ENCODE data around the gene TOMM7. TPM values are rescaled to one million over a fixed set of nuclear protein-coding genes. Genes with fewer than 3 reads are reported as not detected.

The TOMM7 gene
- total RNA-seq, 1 experiment from 2014 or later: 588 TPM

DNA sequence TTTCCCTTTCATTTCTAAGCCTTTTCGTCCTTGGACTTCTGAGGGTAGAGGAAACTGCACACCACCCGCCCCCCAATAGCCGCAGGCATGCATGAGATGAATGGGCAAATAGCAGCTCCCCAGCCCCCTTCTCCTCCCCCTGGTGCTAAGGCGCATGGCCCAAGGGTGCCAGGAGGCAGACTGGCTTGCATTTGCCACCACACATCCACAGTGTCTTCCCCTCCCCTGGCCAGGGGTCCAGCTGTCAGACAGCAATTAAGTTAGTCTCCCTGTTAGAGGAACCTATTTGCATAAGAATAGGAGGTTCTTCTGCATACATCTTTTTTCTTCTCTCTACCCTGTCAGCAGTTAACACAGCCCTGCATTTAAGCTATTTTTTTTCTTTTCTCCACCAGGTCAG, 20.2 kb downstream of the TOMM7 start:
- ChIA-PET CTCF (interaction anchor here (0.6 kb wide), 1 partner anchor 14 kb away, joined by 3 read pairs; no protein-coding TSS in a partner anchor), POLR2A (ENCODE audit: unreplicated experiment) (no interaction called here)

DNA sequence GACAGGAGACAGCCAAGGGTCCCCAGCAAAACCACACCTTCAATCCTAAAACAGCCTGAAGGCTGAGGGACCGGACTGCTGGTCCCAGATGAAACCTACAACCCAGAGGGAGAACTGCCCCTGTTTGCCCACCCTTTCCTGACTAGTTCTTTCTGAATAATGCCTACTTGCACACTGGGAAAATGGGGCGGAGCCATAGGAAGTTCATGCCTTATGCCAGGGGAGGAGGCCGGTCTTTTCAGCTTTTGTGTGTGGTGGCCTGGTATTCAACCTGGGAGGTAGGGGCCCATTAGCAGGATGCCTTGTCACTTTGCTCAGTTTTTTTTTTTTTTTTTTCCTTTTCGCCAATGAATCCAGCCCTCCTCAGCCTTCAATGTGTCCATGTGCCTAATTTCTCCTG, 20.7 kb downstream of the TOMM7 start:
- intact Hi-C loops (cut with micrococcal nuclease; ENCODE audit: unreplicated experiment): no loop called here
- no peaks in the 10 kb centered on the region for H3K27me3 ChIP-seq (ENCODE audit: insufficient read depth, low read depth)
- H3K4me2 ChIP-seq: no peak overlapping the region
- H3K4me1 ChIP-seq (replicated peaks; ENCODE audit: insufficient read depth): no peaks in the 10 kb centered on the region; the same call in 1 of the 2 replicates
- H3K9me3 ChIP-seq (ENCODE audit: insufficient read depth, low read depth): no peaks in the 10 kb centered on the region
- no peak overlapping the region for H3K27ac ChIP-seq
- BruUV-seq (replicated peaks): no TSS peak
- DNase-seq: no peak
- CTCF ChIA-PET: interaction anchor here (0.6 kb wide), 1 partner anchor 14 kb away, joined by 3 read pairs; no protein-coding TSS in a partner anchor
- H3K36me3 ChIP-seq (ENCODE audit: low read depth): no peaks in the 10 kb centered on the region
- no peak overlapping the region for H3K4me3 ChIP-seq
- POLR2A ChIA-PET (ENCODE audit: unreplicated experiment): no interaction called here
- no peaks in the 10 kb centered on the region for H3K9me2 ChIP-seq (ENCODE audit: insufficient read depth)
- no peaks in the 10 kb centered on the region for H3K79me2 ChIP-seq (ENCODE audit: low read depth)
- no peak overlapping the region for H2AFZ ChIP-seq
- H4K20me1 ChIP-seq (ENCODE audit: insufficient read depth): no peaks in the 10 kb centered on the region
- TF ChIP-seq, protein P1, sequence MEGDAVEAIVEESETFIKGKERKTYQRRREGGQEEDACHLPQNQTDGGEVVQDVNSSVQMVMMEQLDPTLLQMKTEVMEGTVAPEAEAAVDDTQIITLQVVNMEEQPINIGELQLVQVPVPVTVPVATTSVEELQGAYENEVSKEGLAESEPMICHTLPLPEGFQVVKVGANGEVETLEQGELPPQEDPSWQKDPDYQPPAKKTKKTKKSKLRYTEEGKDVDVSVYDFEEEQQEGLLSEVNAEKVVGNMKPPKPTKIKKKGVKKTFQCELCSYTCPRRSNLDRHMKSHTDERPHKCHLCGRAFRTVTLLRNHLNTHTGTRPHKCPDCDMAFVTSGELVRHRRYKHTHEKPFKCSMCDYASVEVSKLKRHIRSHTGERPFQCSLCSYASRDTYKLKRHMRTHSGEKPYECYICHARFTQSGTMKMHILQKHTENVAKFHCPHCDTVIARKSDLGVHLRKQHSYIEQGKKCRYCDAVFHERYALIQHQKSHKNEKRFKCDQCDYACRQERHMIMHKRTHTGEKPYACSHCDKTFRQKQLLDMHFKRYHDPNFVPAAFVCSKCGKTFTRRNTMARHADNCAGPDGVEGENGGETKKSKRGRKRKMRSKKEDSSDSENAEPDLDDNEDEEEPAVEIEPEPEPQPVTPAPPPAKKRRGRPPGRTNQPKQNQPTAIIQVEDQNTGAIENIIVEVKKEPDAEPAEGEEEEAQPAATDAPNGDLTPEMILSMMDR (conservative IDR thresholded peaks at IDR 0.05): no peak
- no peak for TF ChIP-seq EZH2 (IDR thresholded peaks at IDR 0.05; ENCODE audit: low read depth)
- H3F3A ChIP-seq (ENCODE audit: insufficient read depth, low read depth): no peaks in the 10 kb centered on the region

More for the DNA sequence above, 20.2 kb downstream of the TOMM7 start:
- no peaks in the 10 kb centered on the region for H3K79me2 ChIP-seq (ENCODE audit: low read depth)
- intact Hi-C loops (cut with micrococcal nuclease; ENCODE audit: unreplicated experiment): no loop called here
- no peaks in the 10 kb centered on the region for H3K9me3 ChIP-seq (ENCODE audit: insufficient read depth, low read depth)
- no peaks in the 10 kb centered on the region for H3K9me2 ChIP-seq (ENCODE audit: insufficient read depth)
- no peaks in the 10 kb centered on the region for H3K27me3 ChIP-seq (ENCODE audit: insufficient read depth, low read depth)
- H3K4me2 ChIP-seq: no peak overlapping the region
- H3K4me1 ChIP-seq (replicated peaks; ENCODE audit: insufficient read depth): no peaks in the 10 kb centered on the region; the same call in 1 of the 2 replicates
- H3K36me3 ChIP-seq (ENCODE audit: low read depth): no peaks in the 10 kb centered on the region
- H3F3A ChIP-seq (ENCODE audit: insufficient read depth, low read depth): no peaks in the 10 kb centered on the region
- no peak overlapping the region for H3K27ac ChIP-seq
- no peaks in the 10 kb centered on the region for H4K20me1 ChIP-seq (ENCODE audit: insufficient read depth)
- no peak for DNase-seq
- no peak overlapping the region for H3K4me3 ChIP-seq
- H2AFZ ChIP-seq: no peak overlapping the region
- BruUV-seq (replicated peaks): no TSS peak
- TF ChIP-seq, protein P1 (conservative IDR thresholded peaks at IDR 0.05): no peak
- no peak for TF ChIP-seq EZH2 (IDR thresholded peaks at IDR 0.05; ENCODE audit: low read depth)

DNA sequence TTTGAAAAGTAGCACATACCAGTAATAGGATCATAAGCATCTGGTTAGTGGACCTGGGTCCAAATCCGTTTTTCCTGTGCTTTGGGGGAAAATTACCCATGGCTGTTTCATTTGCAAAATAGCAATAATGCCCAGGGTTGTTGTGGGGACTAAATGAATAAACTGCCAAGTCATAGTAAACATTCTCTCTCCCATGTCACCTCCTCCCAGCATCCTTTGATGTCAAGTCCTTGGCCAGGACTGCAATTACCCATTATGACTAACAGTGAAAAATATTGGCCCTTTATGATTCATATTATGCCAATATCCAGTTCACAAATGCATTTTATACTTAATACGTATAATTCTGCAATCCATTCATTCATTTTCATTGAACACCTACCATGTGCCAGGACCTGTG, 23.0 kb downstream of the TOMM7 start:
- H3K4me3 ChIP-seq: no peak overlapping the region
- no peaks in the 10 kb centered on the region; the same call in 1 of the 2 replicates for H3K4me1 ChIP-seq (replicated peaks; ENCODE audit: insufficient read depth)
- no peak overlapping the region for H3K27ac ChIP-seq
- no peaks in the 10 kb centered on the region for H3K9me2 ChIP-seq (ENCODE audit: insufficient read depth)
- no peak for TF ChIP-seq EZH2 (IDR thresholded peaks at IDR 0.05; ENCODE audit: low read depth)
- TF ChIP-seq, protein P1 (conservative IDR thresholded peaks at IDR 0.05): no peak
- no peak overlapping the region for H3K4me2 ChIP-seq
- H3K27me3 ChIP-seq (ENCODE audit: insufficient read depth, low read depth): no peaks in the 10 kb centered on the region
- ChIA-PET POLR2A (ENCODE audit: unreplicated experiment) (no interaction called here), CTCF (no interaction called here)
- intact Hi-C loops (cut with micrococcal nuclease; ENCODE audit: unreplicated experiment): no loop called here
- H3K79me2 ChIP-seq (ENCODE audit: low read depth): no peaks in the 10 kb centered on the region
- no peaks in the 10 kb centered on the region for H4K20me1 ChIP-seq (ENCODE audit: insufficient read depth)
- H3K36me3 ChIP-seq (ENCODE audit: low read depth): no peaks in the 10 kb centered on the region
- no TSS peak for BruUV-seq (replicated peaks)
- H3K9me3 ChIP-seq (ENCODE audit: insufficient read depth, low read depth): peaks cover 3% of the 10 kb centered on the region; the same call in 1 of the 2 replicates
- H2AFZ ChIP-seq: no peak overlapping the region
- H3F3A ChIP-seq (ENCODE audit: insufficient read depth, low read depth): no peaks in the 10 kb centered on the region
- DNase-seq: no peak

Measured in PC-9 (cell line).